Stimulated activated CD8-positive, alpha-beta memory T cell treated with anti-CD3 and anti-CD28 coated beads, Interleukin-2, amount 100 ng/mL, for 48 hours (primary cell): Measurements from ENCODE around the gene NUMBL.

Experiments used
- DNase-seq, 2 donors: peaks; one replicate each; pipeline ENCODE4 v3.0.0-alpha.2; 2020; ENCODE audit warnings: low read depth in 2 of 2

The NUMBL gene

DNA sequence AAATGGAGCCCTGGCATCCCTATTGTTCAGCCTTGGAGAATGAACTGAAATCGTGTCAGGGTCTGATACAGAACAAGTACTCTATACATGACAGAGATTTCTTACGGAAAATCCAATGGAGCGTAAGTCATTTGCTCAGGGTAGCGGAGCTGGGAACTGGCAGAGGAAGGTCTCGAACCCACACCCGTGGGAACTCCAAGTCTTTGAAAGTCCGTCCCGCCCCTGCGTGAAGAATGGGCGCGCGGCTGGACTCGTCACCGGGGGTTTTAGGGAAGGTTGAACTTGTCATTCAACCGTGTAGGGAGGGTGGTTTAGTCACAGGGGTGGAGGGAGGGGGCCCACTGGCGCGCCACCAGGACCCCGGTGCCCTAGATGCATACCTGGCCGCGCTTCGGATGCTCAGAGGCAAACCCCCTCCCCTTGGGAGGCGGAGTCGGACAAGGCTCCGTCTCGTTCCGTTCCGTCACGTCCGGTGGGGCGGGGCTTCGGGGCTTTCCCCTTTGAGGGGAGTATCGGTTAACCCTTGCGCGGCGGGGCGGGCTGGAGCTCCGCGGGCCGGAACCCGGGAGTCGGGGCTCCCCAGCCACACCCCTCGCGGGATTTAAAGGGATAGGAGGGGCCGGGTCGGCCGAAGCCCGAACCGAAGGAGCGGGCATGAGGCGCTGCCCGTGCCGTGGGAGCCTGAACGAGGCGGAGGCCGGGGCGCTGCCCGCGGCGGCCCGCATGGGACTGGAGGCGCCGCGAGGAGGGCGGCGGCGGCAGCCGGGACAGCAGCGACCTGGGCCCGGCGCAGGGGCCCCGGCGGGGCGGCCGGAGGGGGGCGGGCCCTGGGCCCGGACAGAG, 26.3 kb upstream of the NUMBL start, which contains the start of the genes COQ8B and ITPKC:
Gene COQ8B (minus strand): TSS at position 405 of the 843 bp plus-strand sequence. CDS start 2,254 bp downstream, outside the sequence.
Gene ITPKC (plus strand): TSS at position 631 of the 843 bp plus-strand sequence. CDS start 24 bp downstream, at position 655.
- DNase-seq, result peak; percentile 100

GRCh38 chr19:40716031-40716481, 25.6 kb upstream of the NUMBL start:
- peak; percentile 40 to 61 for DNase-seq

DNA sequence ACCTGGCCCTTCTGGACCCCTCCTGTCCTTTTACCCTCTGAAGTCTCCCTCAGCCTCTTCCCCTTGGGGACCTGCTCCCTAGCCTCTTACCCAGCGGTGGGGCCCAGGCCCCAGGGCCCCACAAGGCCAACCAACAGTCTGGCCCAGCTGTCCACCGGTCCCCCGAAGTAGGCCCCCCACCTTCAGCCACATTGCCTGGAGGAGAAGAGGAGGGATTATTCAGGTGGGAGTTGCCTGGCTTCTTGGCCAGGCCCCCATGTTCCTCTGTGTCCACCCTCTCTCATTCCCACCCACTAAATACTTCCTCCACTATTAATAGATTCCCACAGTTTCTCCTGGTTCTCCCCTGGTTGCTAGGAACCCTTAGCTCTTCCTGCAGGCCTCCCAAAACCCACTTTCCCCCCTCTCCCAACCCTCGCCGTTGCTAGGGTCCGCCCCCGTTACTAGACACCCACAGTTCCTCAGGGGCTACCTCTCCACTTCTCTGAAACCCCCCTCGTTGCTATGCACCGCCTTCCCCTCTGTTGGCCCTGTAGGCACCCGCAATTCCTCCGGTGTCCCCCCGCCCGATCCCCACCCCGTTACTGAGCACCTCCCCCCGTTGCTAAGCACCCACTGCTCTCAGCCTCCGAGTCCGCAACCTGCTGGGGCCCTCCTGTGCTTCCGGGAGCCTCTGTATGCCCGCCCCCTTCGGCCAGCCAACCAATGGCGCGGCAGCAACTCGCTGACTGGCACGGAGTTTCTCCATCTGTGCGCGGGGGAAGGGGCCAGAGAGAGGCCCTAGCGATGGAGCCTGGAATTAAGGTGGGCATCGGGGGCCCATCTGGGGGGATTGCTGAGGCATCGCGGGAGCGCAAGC, 24.2 kb upstream of the NUMBL start:
- peak; percentile 88 to 90 for DNase-seq

DNA sequence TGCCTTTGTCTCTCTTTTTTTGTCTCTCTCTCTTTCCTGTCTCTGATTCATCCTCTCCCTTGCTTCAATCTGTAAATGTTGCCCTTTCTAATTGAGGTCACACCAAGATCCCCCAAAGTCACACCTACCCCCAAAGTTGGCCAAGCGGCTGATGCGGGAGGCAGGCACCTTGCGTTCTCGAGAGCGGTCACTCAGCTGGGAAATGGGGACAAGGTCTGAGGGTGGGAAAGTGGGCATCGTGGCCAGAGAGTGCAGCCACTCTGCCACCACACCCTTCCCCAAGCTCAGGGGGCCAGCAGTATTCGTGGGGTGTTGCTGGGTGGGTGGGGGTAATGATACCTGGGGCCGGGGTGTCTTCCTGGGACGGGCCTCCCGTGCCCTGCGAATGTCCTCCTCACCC, 23.5 kb upstream of the NUMBL start:
- no peak for DNase-seq

DNA sequence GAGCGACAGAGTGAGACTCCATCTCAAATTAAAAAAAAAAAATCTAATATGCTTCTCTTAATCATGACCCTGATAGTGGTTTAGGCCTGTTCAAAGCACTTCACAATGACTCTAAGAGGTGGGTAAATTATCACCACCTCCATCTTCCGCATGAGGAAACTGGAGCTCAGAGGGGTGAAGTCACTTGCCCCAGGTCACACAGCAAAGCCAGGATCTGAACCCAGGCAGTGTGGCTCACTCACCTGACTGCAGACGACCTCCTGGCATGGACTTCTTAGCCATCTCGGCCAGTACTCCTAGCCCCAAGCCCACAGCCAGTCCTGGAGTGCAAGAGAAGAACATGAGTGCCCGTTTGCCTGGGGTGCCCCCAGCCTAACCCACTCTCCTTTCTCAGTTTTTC, 19.4 kb upstream of the NUMBL start:
- DNase-seq, result no peak

GRCh38 chr19:40707615-40708014, 17.2 kb upstream of the NUMBL start:
- no peak for DNase-seq

- no peak for DNase-seq
These were observed 15.6 kb upstream of the NUMBL start for GRCh38 chr19:40705950-40706619.

- DNase-seq, result no peak
These were observed 14.9 kb upstream of the NUMBL start for GRCh38 chr19:40705362-40705651.

DNA sequence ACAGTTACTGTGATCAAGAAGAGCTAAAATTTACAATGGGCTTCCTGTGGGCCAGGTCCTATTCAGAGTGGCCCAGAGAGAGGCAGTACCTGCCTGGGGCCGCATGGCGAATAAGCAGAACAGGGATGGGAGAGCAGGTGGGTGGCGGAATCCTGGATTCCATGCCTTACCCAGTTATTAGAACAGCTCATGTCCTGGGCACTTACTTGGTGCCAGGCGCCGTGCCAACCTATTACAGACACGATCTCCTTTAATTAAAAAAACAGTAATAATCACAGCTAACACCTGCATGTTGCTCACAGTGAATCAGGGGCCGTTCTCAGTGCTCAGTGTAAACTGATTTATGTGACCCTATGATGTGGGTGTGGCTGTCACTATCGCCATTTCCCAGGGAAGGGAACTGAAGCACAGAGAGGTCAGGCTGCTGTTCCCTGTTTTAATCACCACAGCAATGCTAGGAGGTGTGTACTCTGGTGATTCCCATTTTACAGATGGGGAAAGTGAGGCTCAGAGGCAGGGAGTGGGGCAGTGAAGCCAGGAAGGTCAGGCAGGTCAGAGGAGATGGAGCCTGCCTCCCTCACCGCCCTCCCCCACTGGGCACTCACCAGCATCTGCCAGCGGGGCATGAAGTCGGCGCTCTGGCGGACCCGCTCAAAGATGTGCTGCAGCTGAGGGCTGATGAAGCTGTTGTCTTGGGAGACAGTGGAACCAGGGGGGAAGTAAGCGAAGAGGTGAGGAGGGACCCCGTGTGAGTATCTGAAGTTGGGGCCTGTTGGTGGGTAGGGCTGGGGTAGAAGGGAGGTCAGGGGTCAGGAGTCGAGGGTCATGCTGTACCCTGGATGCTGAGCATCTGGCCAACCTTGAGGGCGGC, 14.3 kb upstream of the NUMBL start:
- no peak for DNase-seq

GRCh38 chr19:40703029-40703755, 12.7 kb upstream of the NUMBL start:
- no peak for DNase-seq

GRCh38 chr19:40702337-40703012, 12.0 kb upstream of the NUMBL start:
- no peak for DNase-seq

GRCh38 chr19:40701758-40702157, 11.3 kb upstream of the NUMBL start:
- DNase-seq, result no peak

- DNase-seq, result no peak
These were observed 9.6 kb upstream of the NUMBL start for GRCh38 chr19:40700083-40700482.

DNA sequence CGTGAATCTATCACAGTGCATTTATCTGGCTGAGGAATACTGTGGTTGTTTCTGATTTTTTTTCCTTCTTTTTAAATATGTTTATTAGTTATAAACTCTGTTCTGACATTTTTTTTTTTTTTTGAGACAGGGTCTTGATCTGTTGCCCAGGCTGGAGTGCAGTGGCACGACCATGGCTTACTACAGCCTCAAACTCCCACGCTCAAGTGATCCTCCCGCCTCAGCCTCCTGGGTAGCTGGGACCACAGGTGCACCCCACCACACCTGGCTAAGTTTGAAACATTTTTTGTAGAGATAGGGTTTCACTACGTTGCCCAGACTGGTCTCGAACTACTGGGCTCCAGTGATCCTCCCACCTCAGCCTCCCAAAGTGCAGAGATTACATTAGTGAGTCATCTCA, 6.6 kb upstream of the NUMBL start:
- DNase-seq, result no peak

DNA sequence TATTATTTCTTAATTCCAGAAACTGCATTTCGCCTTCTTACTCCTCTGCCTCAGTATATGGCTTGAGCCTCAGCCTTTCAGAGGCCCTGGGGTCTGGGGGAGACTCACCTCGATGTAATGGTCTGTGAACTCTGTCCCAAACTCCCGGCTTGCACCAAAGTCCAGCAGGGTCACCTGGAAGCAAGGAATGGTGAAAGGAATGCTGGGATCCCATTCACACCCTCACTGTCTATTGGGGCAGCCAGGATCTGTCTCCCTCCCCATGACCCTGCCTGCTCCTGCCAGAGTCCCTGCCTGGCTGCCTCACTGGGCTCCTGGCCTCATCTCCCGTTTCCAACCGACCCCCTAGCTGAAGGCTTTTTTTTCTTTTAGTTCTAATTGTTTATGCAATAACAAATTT, 5.4 kb upstream of the NUMBL start:
- DNase-seq, result no peak

DNA sequence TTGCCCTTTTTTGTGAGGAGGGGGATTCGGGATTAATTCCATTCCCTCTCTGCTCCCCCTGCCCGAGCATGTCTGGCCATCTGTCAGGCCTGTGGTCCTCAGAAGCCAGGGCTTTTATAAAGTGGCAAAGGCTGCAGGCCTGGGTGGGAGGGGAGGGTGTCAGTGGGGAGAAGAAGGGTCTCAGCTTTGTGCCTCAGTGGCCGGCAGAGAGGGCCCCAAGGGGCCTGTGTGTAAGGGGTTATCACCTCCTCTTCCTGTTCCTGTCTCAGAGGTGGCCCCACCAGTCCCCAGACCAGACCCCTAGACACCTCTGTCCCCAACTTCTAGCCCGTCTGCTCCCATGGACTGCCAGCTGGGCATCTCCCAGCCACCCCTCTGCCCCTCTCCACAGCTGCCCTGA, 3.4 kb upstream of the NUMBL start:
- no peak for DNase-seq

- no peak for DNase-seq
These were observed 2.8 kb upstream of the NUMBL start for GRCh38 chr19:40693150-40693788.

DNA sequence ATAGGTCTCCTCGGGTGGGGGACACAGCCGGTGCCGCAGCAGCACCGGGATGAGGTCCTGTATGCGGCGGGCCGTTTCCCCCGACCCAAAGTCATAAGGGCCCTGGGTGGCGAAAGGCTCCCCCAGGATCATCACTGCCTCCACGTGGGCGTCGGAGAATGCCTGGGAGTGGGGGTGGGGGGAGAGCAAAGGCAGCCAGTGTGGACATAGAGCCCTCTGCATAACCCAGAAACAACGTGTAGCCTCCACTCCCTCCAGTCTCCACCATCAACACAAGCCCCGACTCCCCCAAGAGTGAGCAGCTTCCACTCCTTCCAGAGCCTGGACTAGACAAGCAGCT, 1.7 kb upstream of the NUMBL start:
- no peak for DNase-seq

DNA sequence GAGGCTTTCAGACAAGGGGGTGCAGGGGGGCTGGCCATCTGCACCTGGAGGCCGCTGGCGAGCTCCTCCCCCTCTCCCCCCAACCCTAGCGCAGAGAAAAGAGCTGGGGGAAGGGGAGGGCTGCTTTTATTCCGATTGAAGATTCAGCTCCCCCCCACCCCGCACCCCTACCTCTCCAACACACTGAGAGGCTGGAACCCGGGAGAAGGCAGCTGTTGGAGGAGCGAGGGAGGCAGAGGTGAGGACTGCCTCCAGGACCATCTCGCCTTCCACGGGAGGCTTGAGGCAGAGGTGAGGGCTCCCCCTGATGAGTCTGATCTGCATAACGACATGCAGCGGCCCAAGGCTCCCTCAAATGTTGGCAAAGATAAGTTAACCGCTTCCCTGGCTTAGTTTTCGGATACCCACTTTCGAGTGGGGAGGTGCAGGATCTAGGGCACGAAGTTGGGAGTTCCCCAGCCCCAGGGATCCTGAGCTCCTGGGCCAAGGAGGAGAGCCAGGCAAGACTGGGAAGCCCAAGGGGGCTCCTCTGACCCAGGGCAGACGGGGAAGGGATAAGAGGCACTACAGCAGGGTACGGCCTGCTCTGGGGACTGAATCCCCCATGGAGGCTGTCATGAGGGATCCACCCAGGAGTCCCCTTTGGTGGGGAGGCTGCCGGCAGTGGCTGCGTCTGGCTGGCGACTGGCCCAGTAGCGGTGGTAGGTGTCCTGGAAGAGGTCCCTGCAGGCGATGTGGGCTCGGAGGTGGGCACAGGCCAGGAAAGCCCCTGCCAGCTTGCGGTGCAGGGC, 1.2 kb upstream of the NUMBL start:
- DNase-seq, result no peak
